ENCODE measurements around the gene NAALADL1.
A peak's percentile ranks its signal among the peaks of the same experiment; 100 is the strongest.

The NAALADL1 gene

GRCh38 chr11:65078786-65079342, 20.5 kb upstream of the NAALADL1 start:
- no peak for DNase-seq

- peak; percentile 73 to 74 for DNase-seq
These were observed 19.8 kb upstream of the NAALADL1 start for GRCh38 chr11:65078151-65078550.

- DNase-seq, result no peak
These were observed 19.1 kb upstream of the NAALADL1 start for GRCh38 chr11:65077451-65077850.

- no peak for DNase-seq
These were observed 14.2 kb upstream of the NAALADL1 start for GRCh38 chr11:65072631-65072966.

GRCh38 chr11:65071907-65072630, 13.7 kb upstream of the NAALADL1 start:
- no peak for DNase-seq

- DNase-seq, result no peak
These were observed 10.9 kb upstream of the NAALADL1 start for GRCh38 chr11:65069217-65069616.

GRCh38 chr11:65067446-65067845, 9.1 kb upstream of the NAALADL1 start:
- DNase-seq, result no peak

GRCh38 chr11:65066805-65067291, 8.5 kb upstream of the NAALADL1 start:
- no peak for DNase-seq

- DNase-seq, result no peak
These were observed 8.0 kb upstream of the NAALADL1 start for GRCh38 chr11:65066315-65066714.

- no peak for DNase-seq
These were observed 7.5 kb upstream of the NAALADL1 start for GRCh38 chr11:65065851-65066250.

GRCh38 chr11:65064847-65065240, 6.5 kb upstream of the NAALADL1 start:
- DNase-seq, result no peak

- no peak for DNase-seq
These were observed 5.2 kb upstream of the NAALADL1 start for GRCh38 chr11:65063532-65063931.

- no peak for DNase-seq
These were observed 2.6 kb upstream of the NAALADL1 start for GRCh38 chr11:65060913-65061408.

GRCh38 chr11:65059959-65060824, 1.8 kb upstream of the NAALADL1 start:
- no peak for DNase-seq

GRCh38 chr11:65059523-65059922, 1.2 kb upstream of the NAALADL1 start:
- no peak for DNase-seq

- DNase-seq, result no peak
These were observed 341 bp downstream of the NAALADL1 start for GRCh38 chr11:65058012-65058411.

GRCh38 chr11:65057526-65057925, 827 bp downstream of the NAALADL1 start:
- DNase-seq, result no peak

- no peak for DNase-seq
These were observed 1.4 kb downstream of the NAALADL1 start for GRCh38 chr11:65056999-65057398.

- DNase-seq, result no peak
These were observed 2.8 kb downstream of the NAALADL1 start for GRCh38 chr11:65055538-65055937.

GRCh38 chr11:65053827-65054508, 4.4 kb downstream of the NAALADL1 start:
- peak in 1 of 2 experiments; percentile 22 for DNase-seq

GRCh38 chr11:65051398-65051858, 6.9 kb downstream of the NAALADL1 start:
- DNase-seq, result no peak

- no peak for DNase-seq
These were observed 10.6 kb downstream of the NAALADL1 start for GRCh38 chr11:65047581-65048422.
